GM10847 (cell line): Measurements from ENCODE around the gene AANAT.

Experiments
- POLR2A ChIP-seq: IDR thresholded peaks from 2 replicates; pipeline ENCODE4 v1.6.1; 2011; ENCODE audit not compliant: insufficient read length; ENCODE audit errors: extremely low read depth

The AANAT gene

DNA sequence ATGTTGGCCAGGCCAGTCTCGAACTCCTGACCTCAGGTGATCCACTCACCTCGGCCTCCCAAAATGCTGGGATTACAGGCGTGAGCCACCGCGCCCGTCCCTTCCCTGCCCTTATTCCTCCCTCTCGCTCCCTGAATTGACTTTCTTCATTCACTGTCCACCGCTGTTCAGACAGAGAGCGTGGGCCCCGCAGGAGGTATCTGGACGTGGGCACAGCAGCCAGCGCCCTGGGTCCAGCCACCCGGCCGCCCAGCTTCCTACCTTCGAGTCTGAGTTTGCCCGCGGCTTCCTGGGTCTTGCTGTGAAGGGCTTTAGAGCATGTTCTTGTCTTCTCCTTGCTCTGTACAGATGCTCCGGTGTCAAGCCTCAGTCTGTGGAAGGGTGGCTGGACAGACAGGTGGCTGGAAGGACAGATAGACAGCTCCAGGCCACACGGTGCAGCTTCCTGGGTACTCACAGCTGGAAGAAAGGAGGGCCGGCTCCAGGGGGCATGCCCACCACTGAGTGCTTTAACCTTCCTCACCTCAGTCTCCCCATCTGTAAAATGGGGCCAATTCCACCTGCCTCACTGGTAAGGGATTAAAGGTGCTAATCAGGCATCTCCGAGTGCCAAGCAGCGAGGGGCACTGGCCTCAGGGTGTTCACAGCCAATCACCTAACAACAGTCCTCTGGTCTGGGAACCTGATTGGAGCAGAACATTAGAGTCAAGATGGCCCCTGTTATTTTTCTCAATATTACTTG lies 20.2 kb downstream of the AANAT start:
- TF ChIP-seq POLR2A: no peak

DNA sequence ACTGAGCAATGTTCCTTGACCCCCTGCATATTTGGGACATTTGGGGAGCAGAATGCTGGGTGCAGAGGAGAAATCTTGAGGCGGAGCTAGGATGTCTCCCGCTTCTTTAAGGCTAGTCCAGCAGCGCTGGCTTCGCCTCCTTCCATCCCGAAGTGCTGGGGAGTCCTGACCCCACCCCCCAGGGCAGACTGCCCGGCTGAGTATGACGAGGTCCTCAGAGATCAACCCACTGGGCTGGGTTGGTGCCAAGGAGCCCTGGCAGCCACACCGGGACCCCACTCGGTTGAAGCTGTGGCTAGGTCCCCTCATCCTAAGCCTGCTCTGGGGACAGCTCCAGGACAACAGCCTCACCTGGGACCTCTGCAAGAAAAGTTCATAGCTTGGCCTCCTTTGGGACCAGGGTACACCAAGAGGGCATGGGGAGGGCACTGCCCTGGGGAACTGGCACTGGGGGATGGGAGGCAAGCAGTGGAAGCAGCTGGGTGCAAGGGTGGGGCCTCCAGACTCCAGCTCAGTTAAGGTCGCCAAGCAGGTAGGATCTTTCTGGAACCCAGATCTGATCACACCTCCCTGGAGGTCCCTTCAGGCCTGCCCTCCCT lies 22.8 kb downstream of the AANAT start:
- TF ChIP-seq POLR2A: no peak

DNA sequence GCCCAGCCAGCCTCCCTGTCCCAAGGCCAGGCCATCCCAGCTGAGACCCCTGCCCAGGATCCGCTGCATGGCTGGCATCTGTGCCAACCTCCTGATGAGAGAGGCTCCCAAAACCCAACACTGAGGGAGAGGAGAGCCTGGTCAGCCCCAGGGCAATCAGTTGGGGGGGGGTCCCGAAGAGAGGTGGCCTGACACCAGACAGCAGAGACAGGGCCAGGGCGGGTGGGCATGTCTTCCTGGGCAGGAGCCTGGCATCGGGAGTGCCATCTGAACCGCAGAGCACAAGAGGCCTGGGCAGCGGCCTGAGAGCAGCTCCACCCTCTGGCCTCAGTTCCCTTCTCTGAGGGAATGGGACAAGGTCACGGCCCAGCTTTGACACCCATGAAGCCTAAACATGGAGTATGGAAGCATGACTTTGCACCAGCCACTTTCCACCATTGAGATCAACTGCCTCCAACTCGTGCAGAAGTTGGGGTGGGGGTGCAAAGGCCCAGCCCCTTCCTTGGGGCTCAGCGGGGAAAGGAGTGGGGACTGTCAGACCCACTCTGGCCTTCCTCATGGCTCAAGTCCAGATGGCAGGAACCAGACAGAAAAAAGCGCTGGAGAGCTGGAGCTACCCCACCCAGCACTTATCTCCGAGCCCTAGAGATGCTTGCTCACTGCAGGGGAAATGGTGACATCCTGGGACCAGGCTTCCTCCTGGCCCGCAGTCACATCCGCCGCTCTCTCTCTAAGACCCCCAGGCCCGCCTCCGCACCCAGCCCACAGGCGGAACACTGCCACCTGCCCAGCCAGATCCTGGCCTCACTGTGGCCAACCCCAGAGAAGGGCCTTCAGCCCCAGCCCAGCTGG lies 24.1 kb downstream of the AANAT start:
- no peak for TF ChIP-seq POLR2A

DNA sequence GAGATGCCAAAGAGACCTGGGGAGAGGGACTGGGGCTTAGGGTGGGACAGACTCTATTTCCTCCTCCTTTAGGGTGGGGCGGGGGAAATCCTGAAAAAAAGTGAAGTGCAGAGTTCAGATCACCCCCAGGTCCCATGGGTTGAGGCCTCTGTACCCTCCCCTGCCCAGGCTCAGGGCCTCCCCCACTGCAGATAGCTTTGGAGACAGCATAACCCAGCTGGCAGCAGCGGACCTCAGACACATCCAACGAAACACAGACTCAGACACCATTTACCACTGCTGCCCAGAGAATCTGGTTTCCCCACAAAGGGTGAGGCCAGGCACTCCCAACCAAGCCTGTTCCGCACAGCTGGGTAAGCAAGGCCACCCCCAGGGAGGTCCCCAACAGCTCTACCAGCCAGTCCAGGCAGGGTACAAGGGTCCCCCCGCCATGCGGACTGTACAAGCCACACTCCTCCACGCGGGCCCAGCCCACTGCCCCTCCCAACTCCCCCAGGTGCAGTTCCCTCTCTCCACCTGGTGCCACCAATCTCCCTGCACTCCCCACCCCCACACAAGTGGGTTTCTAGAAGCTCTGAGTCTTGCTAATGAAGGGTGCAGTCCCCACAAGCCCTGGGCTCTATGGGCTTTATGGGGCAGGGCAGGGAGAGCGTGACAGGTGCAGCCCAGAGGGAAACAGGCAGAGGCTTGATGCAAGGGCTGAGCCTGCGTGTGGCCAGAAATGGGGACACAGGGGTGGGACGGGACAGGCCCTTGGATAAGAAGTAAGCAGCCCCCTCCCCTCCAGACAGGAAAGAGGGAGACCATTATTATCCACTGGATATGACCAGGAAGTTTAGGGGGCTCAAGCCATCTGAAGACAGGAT lies 25.0 kb downstream of the AANAT start:
- TF ChIP-seq POLR2A: peak; percentile 26

DNA sequence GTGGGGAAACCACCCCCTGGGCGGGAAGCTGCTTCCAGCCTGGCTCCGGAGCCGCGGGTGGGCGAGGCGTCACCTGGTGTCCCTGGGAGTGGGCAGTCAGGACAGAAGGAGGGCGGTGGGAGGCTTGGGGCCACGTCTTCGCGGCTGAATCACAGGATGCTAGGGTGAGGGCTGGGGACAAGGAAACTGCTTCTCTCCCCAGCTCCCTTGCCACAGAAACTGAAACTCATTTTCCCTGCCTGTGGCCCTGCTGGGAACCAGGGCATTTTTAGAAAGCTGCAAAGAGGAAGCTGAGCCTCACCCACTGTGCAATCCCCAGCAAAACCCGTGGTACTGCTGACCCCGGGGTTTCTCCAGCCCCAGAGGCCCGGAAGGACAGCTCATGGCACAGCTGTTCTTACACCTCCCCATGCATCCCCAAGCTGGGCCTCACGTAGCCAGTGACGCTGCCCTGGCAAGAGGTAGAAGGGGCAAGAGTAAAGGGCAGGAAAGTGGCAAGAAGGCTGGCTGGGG lies 25.6 kb downstream of the AANAT start:
- no peak for TF ChIP-seq POLR2A

DNA sequence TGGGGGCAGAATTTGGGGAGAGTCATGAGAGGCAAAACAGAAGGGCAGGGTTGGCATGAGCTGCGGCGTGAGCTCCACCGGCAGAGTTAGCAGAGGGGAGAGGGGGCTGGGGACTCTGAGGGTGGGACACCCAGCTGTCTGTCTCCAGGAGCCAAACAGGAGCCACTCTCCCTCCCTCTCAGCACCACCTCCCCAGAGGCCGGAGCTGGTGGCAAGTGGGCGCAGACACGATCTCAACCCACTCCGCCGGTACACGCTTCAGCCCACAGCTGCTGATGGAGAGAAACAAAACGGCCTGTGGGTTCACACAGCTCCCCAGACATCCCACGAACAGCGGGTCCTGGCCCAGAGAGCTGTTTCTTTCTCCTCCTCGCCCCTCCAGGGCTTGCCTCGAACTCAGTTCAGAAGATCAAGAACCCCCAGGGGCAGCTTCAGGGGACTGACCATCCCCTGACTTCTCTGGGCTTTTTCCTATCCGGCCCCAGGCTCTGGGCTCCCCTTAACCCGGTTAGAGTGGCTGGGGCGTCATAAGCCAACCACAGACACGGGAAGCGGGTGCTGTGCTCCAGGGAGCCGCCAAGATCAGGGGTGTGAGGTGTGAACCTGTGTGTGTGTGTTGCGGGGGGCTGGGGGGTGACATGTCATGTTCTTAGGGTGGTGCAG lies 26.2 kb downstream of the AANAT start:
- TF ChIP-seq POLR2A: no peak

DNA sequence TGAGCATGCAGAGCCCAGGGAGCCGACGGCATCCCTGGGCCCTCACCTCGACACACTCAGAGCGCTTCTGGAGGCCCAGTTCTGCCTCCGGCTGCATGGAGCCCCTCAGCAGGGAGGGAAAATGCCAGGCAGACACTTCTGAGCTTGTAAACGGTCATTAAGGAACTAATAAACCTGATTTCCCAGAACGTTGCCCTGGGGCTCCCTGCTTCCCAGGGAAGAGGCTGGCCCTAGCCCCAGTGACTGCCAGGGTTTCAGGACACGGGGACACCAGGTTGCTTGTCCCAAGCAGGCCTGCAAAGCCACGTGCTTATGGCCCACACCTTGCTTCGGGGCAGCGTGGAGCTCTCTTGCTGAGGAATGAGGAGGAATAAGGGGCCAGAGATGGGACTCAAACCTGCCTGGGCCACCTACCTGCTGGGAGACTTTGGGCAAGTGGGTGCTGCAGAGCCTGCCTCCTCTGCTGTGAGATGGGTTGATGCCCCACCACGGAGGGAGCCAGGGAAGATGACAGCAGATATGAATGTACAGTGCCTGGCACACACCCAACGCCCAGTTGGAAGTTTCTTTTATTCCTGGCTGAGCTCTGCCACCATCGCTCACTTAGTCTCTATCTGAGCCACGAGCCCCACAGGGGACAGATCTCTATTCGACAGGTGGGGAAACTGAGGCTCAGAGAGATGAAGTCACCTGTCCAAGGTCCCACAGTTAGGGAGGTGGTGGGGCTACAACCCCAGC lies 28.4 kb downstream of the AANAT start:
- TF ChIP-seq POLR2A: no peak

DNA sequence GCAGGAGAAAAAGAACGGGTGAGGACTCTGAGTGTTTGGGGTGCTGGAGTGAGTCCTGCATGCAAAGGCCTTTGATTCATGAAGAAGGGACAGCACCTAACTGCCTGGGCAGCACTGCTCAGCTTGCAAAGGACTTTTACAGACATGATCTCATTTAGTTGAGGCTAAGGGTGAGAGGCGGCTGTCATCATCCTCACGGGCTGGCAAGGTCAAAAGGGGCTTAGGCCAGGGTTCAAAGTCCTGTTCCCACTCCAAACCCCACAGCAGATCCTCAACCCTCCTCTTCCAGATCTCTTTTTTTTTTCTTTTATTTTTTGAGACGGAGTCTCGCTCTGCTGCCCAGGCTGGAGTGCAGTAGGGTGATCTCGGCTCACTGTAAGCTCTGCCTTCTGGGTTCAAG lies 29.1 kb downstream of the AANAT start:
- TF ChIP-seq POLR2A: no peak

DNA sequence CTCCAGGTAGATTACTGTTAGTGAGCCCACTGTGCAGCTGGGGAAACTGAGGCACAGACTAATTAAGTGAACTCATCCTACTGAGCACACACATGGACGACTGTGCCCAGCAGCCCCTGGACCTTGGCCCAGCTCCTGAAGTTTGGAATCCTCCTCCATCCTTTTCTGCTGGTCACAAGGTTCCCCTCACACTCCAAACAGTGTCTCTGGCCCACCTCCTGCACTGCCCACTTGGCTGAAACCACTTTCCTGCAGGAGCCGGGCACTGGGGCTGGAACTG lies 30.2 kb downstream of the AANAT start:
- TF ChIP-seq POLR2A: no peak

DNA sequence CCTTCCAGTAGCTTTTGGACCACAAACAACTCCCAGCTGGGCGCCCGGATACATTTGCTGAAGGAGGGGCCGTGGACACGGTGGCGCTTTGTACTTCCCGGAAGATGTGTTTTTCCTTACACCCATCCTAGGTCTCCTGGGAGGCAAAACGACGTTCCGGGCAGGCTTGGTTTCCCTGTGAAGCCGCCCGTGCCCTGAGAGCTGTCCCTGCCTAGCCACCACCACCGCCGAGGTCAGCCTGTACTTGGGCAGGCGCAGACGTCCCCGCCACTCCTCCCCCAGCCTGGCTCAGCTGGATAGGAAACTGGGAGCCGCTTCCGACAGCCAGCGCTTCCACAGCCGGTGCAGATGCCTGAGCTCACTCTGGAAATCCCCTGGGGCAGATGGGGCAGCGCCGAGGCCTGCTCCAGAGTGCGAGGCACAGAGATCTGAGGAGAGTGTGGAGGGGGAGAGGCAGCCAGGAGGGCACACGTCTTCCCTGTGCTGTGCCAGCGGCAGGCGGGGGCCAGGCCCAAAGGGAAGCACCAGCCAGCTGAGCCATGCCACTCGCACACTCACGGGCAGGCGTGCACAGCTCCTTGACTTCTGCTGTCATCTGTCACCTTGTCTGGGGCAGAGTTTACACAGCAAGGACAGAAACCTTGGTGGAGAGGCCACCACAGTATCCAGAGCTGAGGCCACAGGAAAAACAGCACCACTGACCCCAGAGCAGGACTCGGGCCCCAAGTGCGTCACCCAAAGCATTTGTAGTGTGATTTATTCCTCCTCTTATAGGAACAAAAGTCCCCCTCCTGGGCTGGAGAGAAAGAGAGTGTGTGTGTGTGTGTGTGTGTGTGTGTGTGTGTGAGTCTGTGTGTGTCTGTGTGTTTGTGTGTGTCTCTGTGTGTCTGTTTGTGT lies 30.8 kb downstream of the AANAT start:
- no peak for TF ChIP-seq POLR2A

DNA sequence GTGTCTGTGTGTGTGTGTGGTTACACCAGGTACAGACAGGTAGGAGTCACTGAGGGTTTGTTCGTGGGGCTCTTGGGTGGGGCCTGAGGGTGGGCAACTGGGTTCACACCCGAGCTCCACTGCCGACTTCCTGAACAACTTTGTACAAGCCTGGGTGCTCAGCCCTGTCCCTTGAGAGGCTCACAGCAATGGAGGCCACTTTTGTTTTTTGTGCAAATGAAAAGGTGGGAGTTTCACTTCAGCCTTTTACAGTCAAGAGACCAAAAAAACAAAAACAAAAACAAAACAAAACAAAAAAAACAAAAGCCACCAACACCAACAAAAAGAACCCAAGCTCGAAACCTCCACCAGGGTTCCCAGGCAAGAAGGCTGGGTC lies 31.5 kb downstream of the AANAT start:
- TF ChIP-seq POLR2A: no peak

DNA sequence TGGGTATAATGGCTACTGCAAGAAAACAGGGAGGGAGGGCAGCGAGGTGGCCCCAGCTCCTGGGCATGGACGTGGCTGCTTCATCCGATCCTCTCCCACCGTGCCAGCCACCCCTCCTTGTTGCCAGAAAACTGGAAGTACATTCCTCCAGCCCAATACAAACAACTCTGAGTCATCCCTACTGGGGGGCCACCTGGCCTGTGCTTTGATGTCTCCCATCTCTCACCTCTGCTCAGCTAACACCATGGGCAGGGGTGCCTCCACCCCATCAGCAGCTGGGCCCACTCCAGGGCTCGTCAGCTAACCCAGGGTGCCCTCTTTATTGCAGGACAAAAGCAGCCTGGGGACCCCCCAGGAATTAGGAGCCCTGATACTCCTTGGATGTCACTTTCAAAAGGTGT lies 31.9 kb downstream of the AANAT start:
- no peak for TF ChIP-seq POLR2A

DNA sequence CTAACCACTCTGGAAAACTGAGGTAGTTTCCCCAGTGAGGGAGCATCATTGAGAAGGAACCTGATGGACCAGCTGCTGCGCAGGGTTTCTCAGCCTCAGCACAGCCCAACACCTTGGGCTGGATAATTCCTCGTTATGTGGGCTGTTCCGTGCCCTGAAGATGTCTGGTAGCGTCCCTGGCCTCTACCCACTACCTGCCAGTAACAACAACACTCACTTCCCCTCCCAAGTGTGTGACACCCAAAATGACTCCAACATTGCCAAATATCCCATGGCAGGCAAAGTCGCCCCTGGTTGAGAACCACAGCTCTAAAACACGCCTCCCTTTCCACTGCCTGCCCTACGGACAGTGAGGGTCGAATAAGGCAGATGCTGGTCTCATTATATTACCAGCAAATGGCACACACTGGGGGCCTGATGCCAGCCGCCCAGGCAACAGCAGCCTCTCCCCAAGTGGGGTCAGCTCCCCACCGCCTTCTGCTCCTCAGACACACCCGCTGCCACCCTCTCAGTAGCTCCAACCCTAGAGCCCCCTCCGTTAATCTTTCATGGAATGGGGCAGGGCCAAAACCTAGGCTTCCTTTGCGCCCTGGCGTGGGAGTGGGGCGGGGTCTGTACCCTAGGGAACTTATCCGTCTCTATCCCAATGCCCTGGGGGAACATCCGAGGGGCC lies 32.8 kb downstream of the AANAT start:
- TF ChIP-seq POLR2A: no peak

DNA sequence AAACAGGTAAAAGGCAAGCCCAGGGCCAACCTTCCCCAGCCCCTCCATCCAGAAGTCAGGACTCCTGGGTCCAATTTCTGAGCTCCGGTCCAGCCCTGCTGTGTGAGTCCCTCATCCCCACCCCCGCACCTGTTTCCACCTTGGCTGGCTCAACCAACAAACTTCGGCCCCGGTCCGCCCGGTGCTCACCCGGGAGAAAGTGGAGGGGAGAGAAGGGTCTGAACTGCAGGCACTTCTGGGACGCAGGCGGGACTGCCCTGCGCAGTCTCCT lies 33.3 kb downstream of the AANAT start:
- no peak for TF ChIP-seq POLR2A
